IMR-90 (cell line): ENCODE measurements around the gene FNIP2. TPM values are rescaled to one million over a fixed set of nuclear protein-coding genes. Genes with fewer than 3 reads are reported as not detected.

Experiments
- ATAC-seq: fragments of 200-7000 bp; cut with Tn5 transposase; 2 replicates; pipeline ENCODE4 v1.9.1; 2020; ENCODE audit warnings: low read depth, mild to moderate bottlenecking, moderate library complexity
- BruUV-seq: library from RNA; stranded (reverse); fragments of 400-500 nt; replicated peaks from 2 replicates; lab custom pipeline; 2021; lab: Mats Ljungman, UMichigan
- CTCF ChIA-PET: fragments of 300-600 bp; formaldehyde crosslinking; extraction: SDS; loops from one replicate; lab custom pipeline; 2021; ENCODE audit warnings: antibody characterized with exemption; lab: Yijun Ruan, JAX
- POLR2A ChIA-PET: fragments of 300-600 bp; sonication (Branson Sonifier 250); formaldehyde crosslinking; loops from one replicate; lab custom pipeline; 2022; ENCODE audit warnings: antibody characterized with exemption; ENCODE audit not compliant: unreplicated experiment; lab: Charles Lee
- DNase-seq: peaks from one replicate; pipeline ENCODE4 v3.0.0; 2013
- H2AFZ ChIP-seq: replicated peaks from 2 replicates; pipeline ENCODE3; 2013; ENCODE audit warnings: low read length, mild to moderate bottlenecking; ENCODE audit not compliant: poor library complexity
- H2AK5ac ChIP-seq: 2 replicates; pipeline ENCODE4 v1.6.1; 2013; ENCODE audit warnings: low read depth, low read length, inconsistent platforms
- H2AK9ac ChIP-seq: replicated peaks from 2 replicates; pipeline ENCODE3; 2013; ENCODE audit warnings: mild to moderate bottlenecking, low read depth, low read length, moderate library complexity; ENCODE audit not compliant: poor library complexity
- H2BK120ac ChIP-seq: 2 replicates; pipeline ENCODE4 v1.6.1; 2013; ENCODE audit warnings: low read depth, low read length, inconsistent platforms
- H2BK15ac ChIP-seq: 3 replicates; pipeline ENCODE4 v1.6.1; 2013; ENCODE audit warnings: low read depth, low read length, inconsistent platforms
- H2BK20ac ChIP-seq: 2 replicates; pipeline ENCODE4 v1.6.1; 2013; ENCODE audit warnings: low read depth, mild to moderate bottlenecking, inconsistent platforms, low read length, moderate library complexity
- H2BK5ac ChIP-seq: 2 replicates; pipeline ENCODE4 v1.6.1; 2013; ENCODE audit warnings: mild to moderate bottlenecking, low read depth, low read length, inconsistent platforms; ENCODE audit not compliant: poor library complexity, severe bottlenecking
- H3K14ac ChIP-seq: replicated peaks from 2 replicates; pipeline ENCODE4 v1.6.1; 2013; ENCODE audit warnings: low read depth, low read length, inconsistent platforms
- H3K18ac ChIP-seq: 2 replicates; pipeline ENCODE4 v1.6.1; 2013; ENCODE audit warnings: low read depth, low read length, control low read depth
- H3K23ac ChIP-seq: 2 replicates; pipeline ENCODE4 v1.6.1; 2013; ENCODE audit warnings: low read depth, low read length, inconsistent platforms
- H3K27ac ChIP-seq: 2 replicates; pipeline ENCODE4 v1.5.1; 2013; ENCODE audit warnings: mild to moderate bottlenecking, control low read depth, low read length; ENCODE audit not compliant: insufficient read depth
- H3K27me3 ChIP-seq: 2 replicates; pipeline ENCODE4 v1.6.1; 2013; ENCODE audit warnings: low read length; ENCODE audit not compliant: control insufficient read depth, insufficient read depth
- H3K36me3 ChIP-seq: 2 replicates; pipeline ENCODE4 v1.6.1; 2013; ENCODE audit warnings: low read length, mixed read lengths; ENCODE audit not compliant: control insufficient read depth, insufficient read depth
- H3K4ac ChIP-seq: 2 replicates; pipeline ENCODE4 v1.6.1; 2013; ENCODE audit warnings: low read depth, low read length, inconsistent platforms
- H3K4me1 ChIP-seq: 2 replicates; pipeline ENCODE4 v1.6.1; 2013; ENCODE audit warnings: low read length, mixed read lengths; ENCODE audit not compliant: control insufficient read depth, insufficient read depth
- H3K4me2 ChIP-seq: 2 replicates; pipeline ENCODE4 v1.6.1; 2013; ENCODE audit warnings: low read depth, mild to moderate bottlenecking, control low read depth, low read length, moderate library complexity
- H3K4me3 ChIP-seq: 2 replicates; pipeline ENCODE4 v1.5.1; 2013; ENCODE audit warnings: low read depth, mild to moderate bottlenecking, control low read depth, low read length, moderate library complexity; ENCODE audit not compliant: insufficient read depth
- H3K56ac ChIP-seq: 2 replicates; pipeline ENCODE4 v1.6.1; 2013; ENCODE audit warnings: low read length, inconsistent platforms; ENCODE audit not compliant: insufficient read depth; ENCODE audit errors: extremely low read depth
- H3K79me1 ChIP-seq, 2 experiments: 2 replicates each; pipeline ENCODE4 v1.6.1; 2013; ENCODE audit warnings: low read length in 2 of 2, inconsistent platforms in 1 of 2, low read depth in 1 of 2
- H3K9ac ChIP-seq: 2 replicates; pipeline ENCODE4 v1.6.1; 2013; ENCODE audit warnings: low read depth, low read length, control low read depth
- H3K9me1 ChIP-seq: 2 replicates; pipeline ENCODE4 v1.6.1; 2013; ENCODE audit warnings: low read length, inconsistent platforms; ENCODE audit not compliant: insufficient read depth
- H3K9me3 ChIP-seq: 2 replicates; pipeline ENCODE4 v1.6.1; 2013; ENCODE audit warnings: low read length; ENCODE audit not compliant: control insufficient read depth, insufficient read depth
- H4K20me1 ChIP-seq: 2 replicates; pipeline ENCODE4 v1.6.1; 2013; ENCODE audit warnings: low read length, inconsistent platforms; ENCODE audit not compliant: insufficient read depth
- H4K5ac ChIP-seq: 2 replicates; pipeline ENCODE4 v1.6.1; 2013; ENCODE audit warnings: mild to moderate bottlenecking, low read depth, low read length, control low read depth
- H4K8ac ChIP-seq, 2 experiments: 2 replicates each; pipeline ENCODE4 v1.6.1; 2013; ENCODE audit warnings: low read depth in 2 of 2, low read length in 2 of 2, control low read depth in 1 of 2, inconsistent platforms in 1 of 2
- H4K91ac ChIP-seq: 2 replicates; pipeline ENCODE4 v1.6.1; 2013; ENCODE audit warnings: low read depth, low read length, inconsistent platforms; ENCODE audit not compliant: insufficient read depth
- CEBPB ChIP-seq: IDR thresholded peaks from 2 replicates; pipeline ENCODE4 v1.6.1; 2012; ENCODE audit warnings: low read depth, low read length, improper control_type of control experiment
- CTCF ChIP-seq: conservative IDR thresholded peaks from 2 replicates; pipeline ENCODE4 v1.5.1; 2012; ENCODE audit warnings: mild to moderate bottlenecking, low read depth, low read length, improper control_type of control experiment
- FOS ChIP-seq: fragments of 150-350 bp; IDR thresholded peaks from 2 replicates; pipeline ENCODE4 v1.6.1; 2016; ENCODE audit warnings: low read depth, low read length
- MAFK ChIP-seq: IDR thresholded peaks from 2 replicates; pipeline ENCODE4 v1.6.1; 2012; ENCODE audit warnings: low read depth, low read length, improper control_type of control experiment
- MAZ ChIP-seq: IDR thresholded peaks from 2 replicates; pipeline ENCODE4 v1.6.1; 2012; ENCODE audit warnings: low read depth, mild to moderate bottlenecking, low read length, improper control_type of control experiment, moderate library complexity, borderline replicate concordance
- MXI1 ChIP-seq: IDR thresholded peaks from 2 replicates; pipeline ENCODE4 v1.6.1; 2012; ENCODE audit warnings: low read depth, mild to moderate bottlenecking, low read length, moderate library complexity, borderline replicate concordance
- NFE2L2 ChIP-seq: fragments of 150-350 bp; IDR thresholded peaks from 2 replicates; pipeline ENCODE4 v1.6.1; 2016; ENCODE audit warnings: low read depth, mild to moderate bottlenecking, low read length
- POLR2A ChIP-seq: IDR thresholded peaks from 2 replicates; pipeline ENCODE4 v1.6.1; 2012; ENCODE audit warnings: mild to moderate bottlenecking, low read depth, low read length
- RAD21 ChIP-seq: IDR thresholded peaks from 2 replicates; pipeline ENCODE4 v1.6.1; 2012; ENCODE audit warnings: low read length, improper control_type of control experiment
- RCOR1 ChIP-seq: IDR thresholded peaks from 2 replicates; pipeline ENCODE4 v1.6.1; 2012; ENCODE audit warnings: mild to moderate bottlenecking, low read length, improper control_type of control experiment; ENCODE audit not compliant: insufficient replicate concordance
- RFX5 ChIP-seq: IDR thresholded peaks from 2 replicates; pipeline ENCODE4 v1.8.0; 2012; ENCODE audit warnings: low read depth, mild to moderate bottlenecking, low read length, moderate library complexity
- SMC3 ChIP-seq: fragments of 150-350 bp; IDR thresholded peaks from 2 replicates; pipeline ENCODE4 v1.6.1; 2016; ENCODE audit warnings: low read depth, mild to moderate bottlenecking, antibody characterized with exemption, low read length, moderate library complexity
- USF2 ChIP-seq: fragments of 150-350 bp; IDR thresholded peaks from 2 replicates; pipeline ENCODE4 v1.6.1; 2017; ENCODE audit warnings: mild to moderate bottlenecking, antibody characterized with exemption, low read length, low read depth
- WGBS, 2 experiments: methylation state at CpG; one replicate each; pipeline versions ENCODE4 v1.1.5 to v1.1.7; 2013; ENCODE audit warnings: missing lambda C conversion rate in 2 of 2; ENCODE audit not compliant: insufficient read length in 1 of 2; ENCODE audit errors: extremely low coverage in 2 of 2; 5-methylcytosine and 5-hydroxymethylcytosine counted together
- dilution Hi-C: fragments of 300-500 bp; cut with HindIII; formaldehyde crosslinking; loops from one replicate; pipeline ENCODE4 v1.14.3; 2018; ENCODE audit warnings: low sequenced_read_pairs; ENCODE audit not compliant: unreplicated experiment
- in situ Hi-C: fragments of 300-500 bp; cut with MboI; formaldehyde crosslinking; loops from 3 replicates; pipeline ENCODE4 v1.14.3; 2019; ENCODE audit warnings: low sequenced_read_pairs, inconsistent platforms, mixed read lengths
- intact Hi-C: fragments of 100-400 bp; cut with micrococcal nuclease; formaldehyde crosslinking; loops from 2 replicates; pipeline ENCODE4 v1.10.0; 2022
- polyA plus RNA-seq, 3 experiments: library from polyadenylated mRNA; depleted of rRNA; stranded (reverse); fragments of >200 nt; gene quantifications; 2 replicates each; pipeline ENCODE4 v1.2.3, GENCODE V29; 2012; ENCODE audit warnings: low replicate concordance in 1 of 3
- total RNA-seq: library from RNA; depleted of rRNA; stranded (reverse); fragments of >200 nt; gene quantifications from 2 replicates; pipeline ENCODE4 v1.2.3, GENCODE V29; 2012
- TF ChIP-seq, protein P1 (sequence below): fragments of 150-350 bp; IDR thresholded peaks from 2 replicates; pipeline ENCODE4 v1.6.1; 2016; ENCODE audit warnings: low read depth, mild to moderate bottlenecking, low read length, moderate library complexity, borderline replicate concordance

Gene FNIP2
- total and polyA plus RNA-seq, 2 of the 4 experiments (the other 2 are of a cell fraction), result 4.7 to 24.6 TPM

DNA sequence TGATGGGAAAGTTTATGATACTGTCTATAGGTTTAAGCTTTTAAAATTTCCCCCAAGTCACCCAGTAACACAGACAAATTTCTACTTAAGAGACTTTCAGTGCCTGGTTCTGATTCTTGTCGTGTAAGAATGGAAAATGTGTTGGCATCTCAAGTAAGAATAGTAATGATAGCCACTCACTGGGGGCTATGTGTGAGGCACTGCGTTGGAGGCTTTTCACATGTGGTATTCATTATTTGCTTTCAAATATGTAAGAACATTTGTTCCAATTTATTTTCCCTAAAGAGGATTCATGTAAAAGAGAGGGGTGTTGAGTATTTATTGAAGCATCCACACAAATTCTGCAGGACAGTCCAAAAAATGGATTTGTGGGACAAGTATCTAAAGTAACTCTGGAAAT, 143.6 kb downstream of the FNIP2 start:
- no peak overlapping the region for H4K8ac ChIP-seq
- intact Hi-C loops, result no loop called here
- ATAC-seq, result no peak
- ChIA-PET POLR2A (no interaction called here), CTCF (no interaction called here)
- no peak overlapping the region for H4K5ac ChIP-seq
- no peak overlapping the region for H3K56ac ChIP-seq
- no peak overlapping the region for H3K14ac ChIP-seq
- WGBS, 2 experiments, result no CpG with 5 or more reads among the region's 2 CpGs
- H3K23ac ChIP-seq, result no peak overlapping the region
- H2AK5ac ChIP-seq, result no peak overlapping the region
- no peak overlapping the region for H2AFZ ChIP-seq
- H3K9ac ChIP-seq, result no peak overlapping the region
- in situ Hi-C loops, result no loop called here
- H4K20me1 ChIP-seq, result no peaks in the 10 kb centered on the region
- no peaks in the 10 kb centered on the region for H3K27me3 ChIP-seq
- H2BK5ac ChIP-seq, result no peak overlapping the region
- H3K27ac ChIP-seq, result no peak overlapping the region
- no peak overlapping the region for H4K91ac ChIP-seq
- H2BK15ac ChIP-seq, result no peak overlapping the region
- no peaks in the 10 kb centered on the region for H3K9me1 ChIP-seq
- H3K9me3 ChIP-seq, result no peaks in the 10 kb centered on the region
- H2BK120ac ChIP-seq, result no peak overlapping the region
- no peak for DNase-seq
- BruUV-seq, result no TSS peak
- H3K4me3 ChIP-seq, result no peak overlapping the region
- H3K4ac ChIP-seq, result no peak overlapping the region
- H3K18ac ChIP-seq, result no peak overlapping the region
- H3K4me1 ChIP-seq, result peaks cover 5% of the 10 kb centered on the region; the same call in 1 of the 2 replicates
- H3K79me1 ChIP-seq, result no peaks in the 10 kb centered on the region
- dilution Hi-C loops, result no loop called here
- no peak overlapping the region for H2AK9ac ChIP-seq
- no peaks in the 10 kb centered on the region for H3K36me3 ChIP-seq
- TF ChIP-seq, protein P1, sequence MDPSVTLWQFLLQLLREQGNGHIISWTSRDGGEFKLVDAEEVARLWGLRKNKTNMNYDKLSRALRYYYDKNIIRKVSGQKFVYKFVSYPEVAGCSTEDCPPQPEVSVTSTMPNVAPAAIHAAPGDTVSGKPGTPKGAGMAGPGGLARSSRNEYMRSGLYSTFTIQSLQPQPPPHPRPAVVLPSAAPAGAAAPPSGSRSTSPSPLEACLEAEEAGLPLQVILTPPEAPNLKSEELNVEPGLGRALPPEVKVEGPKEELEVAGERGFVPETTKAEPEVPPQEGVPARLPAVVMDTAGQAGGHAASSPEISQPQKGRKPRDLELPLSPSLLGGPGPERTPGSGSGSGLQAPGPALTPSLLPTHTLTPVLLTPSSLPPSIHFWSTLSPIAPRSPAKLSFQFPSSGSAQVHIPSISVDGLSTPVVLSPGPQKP, result no peak
- no peak for TF ChIP-seq POLR2A
- TF ChIP-seq FOS, result no peak
- no peak for TF ChIP-seq MAFK
- no peak for TF ChIP-seq CEBPB
- TF ChIP-seq RAD21, result no peak
- no peak for TF ChIP-seq MAZ
- no peak for TF ChIP-seq NFE2L2
- TF ChIP-seq MXI1, result no peak
- no peak for TF ChIP-seq RFX5
- TF ChIP-seq CTCF, result no peak
- TF ChIP-seq RCOR1, result no peak
- no peak for TF ChIP-seq USF2
- TF ChIP-seq SMC3, result no peak
- H2BK20ac ChIP-seq, result no peak overlapping the region
- no peak overlapping the region for H3K4me2 ChIP-seq
